GM23248 (cell line): Measurements from ENCODE around the gene TGM1.

Experiments used
- EZH2 ChIP-seq: fragments of 200-600 bp; sonication (generic); IDR thresholded peaks from 2 replicates; pipeline ENCODE4 v1.6.1; 2018; ENCODE audit warnings: antibody characterized with exemption, mild to moderate bottlenecking; ENCODE audit not compliant: insufficient read depth, poor library complexity, severe bottlenecking
- EZH2phosphoT487 ChIP-seq: fragments of 200-600 bp; sonication (generic); IDR thresholded peaks from 2 replicates; pipeline ENCODE4 v1.6.1; 2018; ENCODE audit warnings: antibody characterized with exemption, moderate library complexity, mild to moderate bottlenecking, low read depth; ENCODE audit not compliant: insufficient read depth

- TF ChIP-seq EZH2 (no peak), EZH2phosphoT487 (no peak)
Measured at GRCh38 chr14:24280797-24281460, 18.0 kb upstream of the TGM1 start.
